Measurements from ENCODE around the gene DHX34.

- TF ChIP-seq CTCF (IDR thresholded peaks at IDR 0.05) (no peak), POLR2A (IDR thresholded peaks at IDR 0.05) (no peak)
These were observed 1.5 kb downstream of the DHX34 start for GRCh38 chr19:47350630-47351029.

Measured in heart left ventricle (tissue), 13 donors.